Chondrocyte (in vitro differentiated cells): ENCODE measurements around the gene ZNF638. TPM values are rescaled to one million over a fixed set of nuclear protein-coding genes. Genes with fewer than 3 reads are reported as not detected.

ENCODE experiments used
- DNase-seq: peaks from one replicate; pipeline ENCODE4 v3.0.0; 2021; ENCODE audit warnings: mixed read lengths, low spot score
- H3K27ac Mint-ChIP-seq: one replicate; pipeline ENCODE4 v1.8.0; 2021; ENCODE audit warnings: mild to moderate bottlenecking, moderate library complexity, mixed read lengths; ENCODE audit not compliant: unreplicated experiment
- H3K27me3 Mint-ChIP-seq: 2 replicates; pipeline ENCODE4 v1.8.0; 2021; ENCODE audit warnings: low read depth, mixed read lengths
- H3K36me3 Mint-ChIP-seq: 2 replicates; pipeline ENCODE4 v1.8.0; 2021; ENCODE audit warnings: low read depth, mixed read lengths
- H3K4me1 Mint-ChIP-seq: 2 replicates; pipeline ENCODE4 v1.8.0; 2021; ENCODE audit warnings: low read depth, mild to moderate bottlenecking, mixed read lengths
- H3K4me3 Mint-ChIP-seq: one replicate; pipeline ENCODE4 v1.8.0; 2021; ENCODE audit warnings: mild to moderate bottlenecking, moderate library complexity, mixed read lengths; ENCODE audit not compliant: unreplicated experiment
- H3K9me3 Mint-ChIP-seq: 2 replicates; pipeline ENCODE4 v1.8.0; 2021; ENCODE audit warnings: low read depth, mixed read lengths
- CTCF ChIP-seq: fragments of 200-600 bp; sonication (generic); IDR thresholded peaks from 2 replicates; pipeline ENCODE4 v1.5.0; 2021; ENCODE audit warnings: antibody characterized with exemption, mild to moderate bottlenecking, moderate library complexity
- total RNA-seq: library from RNA; stranded (reverse); gene quantifications from 3 replicates; pipeline ENCODE4 v1.2.1, GENCODE V29; 2021

ZNF638 gene
- total RNA-seq, 1 donor from 2014 or later, result 79.8 TPM

DNA sequence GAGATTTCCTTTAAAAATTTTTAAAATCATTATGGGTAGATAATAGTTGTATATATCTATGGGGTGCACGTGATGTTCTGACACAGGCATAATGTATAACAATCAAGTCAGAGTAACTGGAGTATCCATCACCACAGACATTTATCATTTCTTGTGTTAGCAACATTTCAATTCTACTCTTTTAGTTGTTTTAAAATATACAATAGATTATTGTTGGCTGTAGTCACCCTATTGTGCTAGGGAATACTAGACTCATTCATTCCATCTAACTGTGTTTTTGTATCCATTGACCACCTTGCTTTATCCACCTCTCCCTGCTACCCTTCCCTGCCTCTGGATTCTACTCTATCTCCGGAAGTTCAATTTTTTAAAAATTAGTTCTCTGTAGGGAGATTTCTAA, 152.8 kb downstream of the ZNF638 start:
- Mint-ChIP-seq H3K4me3 (no peak overlapping the region), H3K27ac (no peak overlapping the region), H3K4me1 (peaks cover 12% of the 10 kb centered on the region), H3K9me3 (no peaks in the 10 kb centered on the region), H3K36me3 (peaks cover 24% of the 10 kb centered on the region), H3K27me3 (no peaks in the 10 kb centered on the region)
- no peak for DNase-seq
- no peak for TF ChIP-seq CTCF

Other genes starting within 250 kb of the ZNF638 start
- 21.1 to 26.5 TPM (median 22.6 TPM) in 3 replicates for gene MCEE, start 201.6 kb upstream of the ZNF638 start, total RNA-seq
- 28.6 to 45.5 TPM (median 36.2 TPM) in 3 replicates for gene MPHOSPH10, start 201.1 kb upstream of the ZNF638 start, total RNA-seq
- gene PAIP2B, start 104.7 kb upstream of the ZNF638 start, total RNA-seq, result 0.67 to 0.73 TPM (median 0.70 TPM) in 3 replicates
- 83.0 to 115 TPM (median 112 TPM) in 3 replicates for gene DYSF, start 121.8 kb downstream of the ZNF638 start, total RNA-seq